ENCODE data around the gene PRSS3. TPM values are rescaled to one million over a fixed set of nuclear protein-coding genes. Genes with fewer than 3 reads are reported as not detected.
"Not testable (repeated sequence)": the region's sequence is repeated elsewhere in the genome, so short reads cannot be mapped to it uniquely, and the experiment has no call there.

PRSS3 gene
- polyA plus RNA-seq (ENCODE audit: insufficient read length in 12 of 12), result 1 to 10 TPM in 3 of 12 donors, under 1 TPM in 2, not detected in 7; 0.58 to 8.1 (median 1.5) TPM
- long read RNA-seq, donor 1, transcript PRSS3-202 (5 exons, 966 nt), result major isoform, 92 of 280 reads
- long read RNA-seq, donor 1, partial matches to known transcripts, result 187 of 280 reads
- long read RNA-seq, donor 1, other reads (novel, unspliced or antisense), result 0 of 280 reads
- long read RNA-seq, donor 2, result 0 reads
- long read RNA-seq, donor 3, result 0 reads
- long read RNA-seq, donor 4, result 0 reads
- long read RNA-seq, donor 5, result 0 reads
- long read RNA-seq, donor 6, result 0 reads
- long read RNA-seq, donor 7, result 0 reads
- long read RNA-seq, donor 8, result 0 reads
- long read RNA-seq, donor 9, partial matches to known transcripts, result 0 of 1 reads
- long read RNA-seq, donor 9, other reads (novel, unspliced or antisense), result 0 of 1 reads
- long read RNA-seq, donor 10, result 0 reads
- long read RNA-seq, donor 11, result 0 reads

DNA sequence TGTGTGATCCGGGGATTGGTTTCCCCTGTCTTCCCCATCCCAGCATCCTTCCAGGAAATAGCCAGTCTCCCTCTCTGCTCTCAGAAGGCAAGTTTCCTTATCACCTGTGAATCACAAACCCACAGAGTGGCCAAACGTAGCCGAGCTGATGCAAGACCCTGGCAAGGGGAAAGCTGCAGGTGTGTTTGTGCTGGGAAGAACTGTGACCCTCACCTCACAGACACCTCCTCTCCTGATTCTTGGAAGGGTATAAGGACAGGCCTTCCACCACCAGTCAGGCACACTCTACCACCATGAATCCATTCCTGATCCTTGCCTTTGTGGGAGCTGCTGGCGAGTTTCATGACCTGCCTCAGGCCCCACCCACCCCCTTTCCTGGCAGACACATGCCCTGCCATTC is at the start of gene PRSS3:
Gene PRSS3 (plus strand): TSS at position 281 of the 400 bp plus-strand sequence. CDS start 13 bp downstream, at position 294.
- no peak for DNase-seq

DNA sequence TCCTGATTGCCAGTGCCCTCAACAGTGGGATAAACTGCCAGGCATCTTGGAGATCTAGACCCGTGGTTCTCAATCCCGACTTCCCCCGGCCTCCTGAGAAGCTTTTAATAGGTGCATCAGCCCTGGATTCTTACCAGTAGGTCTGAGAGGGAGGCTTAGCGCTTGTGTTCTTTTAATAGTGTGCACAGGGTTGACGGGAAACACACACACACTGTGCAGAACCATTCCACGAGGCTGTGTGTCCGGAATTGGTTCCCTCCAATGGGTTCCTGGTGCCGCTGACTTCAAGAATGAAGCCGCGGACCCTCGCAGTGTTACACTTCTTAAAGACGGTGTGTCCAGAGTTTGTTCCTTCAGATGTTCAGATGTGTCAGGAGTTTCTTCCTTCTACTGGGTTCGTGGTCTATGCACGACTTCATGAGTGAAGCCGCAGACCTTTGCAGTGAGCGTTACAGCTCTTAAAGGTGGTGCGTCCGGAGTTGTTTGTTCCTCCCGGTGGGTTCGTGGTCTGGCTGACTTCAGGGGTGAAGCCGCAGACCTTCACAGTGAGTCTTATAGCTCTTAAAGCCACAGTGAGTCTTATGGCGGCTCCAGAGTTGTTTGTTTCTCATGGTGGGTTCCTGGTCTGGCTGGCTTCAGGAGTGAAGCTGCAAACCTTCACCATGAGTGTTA is 46.6 kb upstream of the PRSS3 start:
- DNase-seq, result no peak

DNA sequence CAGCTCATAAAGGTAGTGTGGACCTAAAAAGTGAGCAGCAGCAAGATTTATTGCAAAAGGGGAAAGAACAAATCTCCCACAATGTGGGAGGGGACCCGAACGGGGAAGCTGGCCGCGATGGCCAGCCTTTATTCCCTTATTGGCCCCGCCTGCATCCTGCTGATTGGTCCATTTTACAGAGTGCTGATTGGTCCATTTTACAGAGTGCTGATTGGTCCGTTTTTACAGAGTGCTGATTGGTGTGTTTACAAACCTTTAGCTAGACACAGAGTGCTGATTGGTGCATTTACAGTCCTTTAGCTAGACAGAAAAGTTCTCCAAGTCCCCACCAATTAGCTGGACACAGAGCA is 46.1 kb upstream of the PRSS3 start:
- DNase-seq, result not testable (repeated sequence)

DNA sequence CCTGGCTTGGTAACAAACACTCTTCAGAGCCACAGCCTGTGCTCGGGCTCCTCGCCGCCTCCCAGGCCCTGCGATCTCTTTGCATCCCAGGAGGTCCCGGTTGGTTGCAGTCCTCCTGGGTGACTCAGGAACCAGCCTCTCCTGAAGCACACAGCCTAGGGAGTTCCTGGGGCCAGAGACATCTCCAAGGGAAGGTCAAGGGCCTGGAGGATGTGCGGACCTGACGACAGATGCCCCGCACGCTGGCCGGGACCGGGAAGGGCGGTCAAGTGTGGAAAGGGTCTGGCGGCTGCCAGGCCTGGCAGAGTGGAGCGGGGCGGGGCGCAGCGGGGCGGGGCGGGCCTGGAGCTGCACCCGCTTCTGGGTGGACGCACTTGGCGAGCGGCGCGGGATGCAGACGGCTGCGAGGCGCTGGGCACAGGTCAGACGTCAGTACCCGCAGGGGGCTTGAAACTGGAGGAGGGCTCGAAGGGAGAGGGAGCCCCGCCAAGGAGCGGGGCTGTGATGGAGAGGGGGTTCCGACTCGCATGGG is 45.0 kb upstream of the PRSS3 start:
- DNase-seq, result no peak

GRCh38 chr9:33750839-33751339 is 44.5 kb upstream of the PRSS3 start:
- DNase-seq, result no peak

- DNase-seq, result no peak
Measured at GRCh38 chr9:33751536-33752129, 43.7 kb upstream of the PRSS3 start.

- DNase-seq, result no peak
Measured at GRCh38 chr9:33752130-33752637, 43.2 kb upstream of the PRSS3 start.

GRCh38 chr9:33752789-33753188 is 42.6 kb upstream of the PRSS3 start:
- not testable (repeated sequence) for DNase-seq

DNA sequence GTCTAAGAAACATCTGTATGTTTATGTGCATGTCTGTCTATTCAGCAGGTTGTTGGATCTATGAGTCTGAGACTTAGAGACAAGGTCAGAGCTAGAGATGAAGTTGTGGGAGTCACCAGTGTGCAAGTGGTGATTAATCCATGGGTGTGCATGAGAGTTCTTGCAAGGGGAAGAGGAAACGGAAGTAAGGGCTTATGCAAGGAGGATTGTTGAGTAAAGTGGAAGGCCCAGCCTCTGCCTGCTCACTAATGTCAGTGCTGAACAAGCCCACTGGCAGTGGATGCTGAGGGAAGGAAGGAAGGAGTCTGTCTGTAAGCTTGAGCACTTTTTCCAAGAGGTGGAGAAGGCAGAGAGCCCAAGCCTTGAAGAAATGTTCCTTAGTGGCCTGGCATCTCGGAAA is 35.7 kb upstream of the PRSS3 start:
- not testable (repeated sequence) for DNase-seq

DNA sequence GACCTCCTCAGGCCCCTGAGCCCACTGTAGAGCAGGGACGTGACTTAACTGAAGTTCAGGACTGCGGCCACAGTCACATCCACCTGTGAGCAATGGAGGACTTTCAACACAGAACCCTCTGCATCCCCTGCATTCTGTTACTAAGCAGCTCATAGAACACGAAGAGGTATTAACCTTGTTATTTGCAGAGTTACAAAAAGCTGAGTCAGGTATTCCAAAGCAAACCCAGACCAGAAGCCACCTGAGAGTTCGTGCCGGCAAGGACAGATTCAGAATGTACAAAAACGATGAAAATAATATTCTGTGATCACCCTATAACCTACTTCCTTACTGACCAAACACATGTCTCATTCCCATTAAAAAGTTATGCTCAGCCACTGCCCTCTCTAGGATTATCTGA is 33.0 kb upstream of the PRSS3 start:
- no peak for DNase-seq

DNA sequence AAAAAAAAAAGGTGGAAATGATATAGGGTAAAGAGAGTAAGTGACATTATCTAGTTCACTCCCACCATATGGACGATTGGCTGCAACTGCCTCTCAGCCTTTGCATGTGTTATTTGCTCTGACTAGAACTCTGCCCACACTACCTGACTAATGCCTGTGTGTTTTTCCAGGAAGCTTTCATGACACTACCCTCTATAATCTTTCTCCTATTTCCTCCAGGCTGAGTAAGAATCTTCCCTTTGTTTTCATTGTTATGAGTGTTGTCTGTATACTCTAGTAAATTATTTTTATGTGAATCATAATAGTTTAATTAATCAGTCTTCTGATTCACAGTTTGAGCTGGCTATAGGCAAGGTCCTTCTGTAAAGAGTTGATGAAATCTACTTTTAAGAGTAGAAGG is 31.7 kb upstream of the PRSS3 start:
- not testable (repeated sequence) for DNase-seq

DNA sequence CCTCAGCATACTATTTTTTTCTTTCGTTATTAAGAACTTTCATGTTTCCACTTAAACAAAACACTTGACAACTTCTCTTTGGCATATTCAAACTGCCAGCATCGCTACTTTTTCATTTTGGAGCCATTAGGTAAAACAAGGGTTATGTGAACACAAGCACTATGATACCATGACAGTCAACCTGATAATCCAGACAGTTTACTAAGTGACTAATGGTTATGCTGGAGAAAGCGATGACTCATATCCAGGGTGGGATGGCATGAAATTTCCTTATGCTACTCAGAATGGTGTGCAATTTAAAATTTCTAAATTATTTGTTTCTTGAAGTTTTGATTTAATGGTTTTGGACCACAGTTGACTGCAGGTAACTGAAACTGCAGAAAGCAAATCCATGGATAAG is 29.9 kb upstream of the PRSS3 start:
- no peak for DNase-seq

- not testable (repeated sequence) for DNase-seq
Measured at GRCh38 chr9:33770156-33770880, 25.0 kb upstream of the PRSS3 start.

DNA sequence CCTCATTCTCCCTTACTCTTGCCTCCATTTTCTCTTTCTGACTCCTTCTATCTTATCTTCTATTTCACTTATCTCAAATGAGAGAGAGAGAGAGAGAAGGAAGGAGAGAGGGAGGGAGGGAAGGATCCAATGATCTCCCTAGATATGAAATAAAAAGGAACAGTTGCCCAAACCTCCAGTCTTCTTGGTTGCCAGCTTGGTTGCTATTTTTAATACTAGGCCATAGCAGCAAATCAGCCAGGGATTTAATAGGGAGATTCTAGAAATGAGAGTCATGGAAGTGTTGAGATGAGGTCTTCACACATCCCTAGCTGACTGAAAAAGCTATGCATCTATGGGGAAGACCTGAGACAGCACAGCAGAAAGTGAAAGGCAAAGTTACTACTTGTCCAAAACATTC is 22.2 kb upstream of the PRSS3 start:
- DNase-seq, result not testable (repeated sequence)

DNA sequence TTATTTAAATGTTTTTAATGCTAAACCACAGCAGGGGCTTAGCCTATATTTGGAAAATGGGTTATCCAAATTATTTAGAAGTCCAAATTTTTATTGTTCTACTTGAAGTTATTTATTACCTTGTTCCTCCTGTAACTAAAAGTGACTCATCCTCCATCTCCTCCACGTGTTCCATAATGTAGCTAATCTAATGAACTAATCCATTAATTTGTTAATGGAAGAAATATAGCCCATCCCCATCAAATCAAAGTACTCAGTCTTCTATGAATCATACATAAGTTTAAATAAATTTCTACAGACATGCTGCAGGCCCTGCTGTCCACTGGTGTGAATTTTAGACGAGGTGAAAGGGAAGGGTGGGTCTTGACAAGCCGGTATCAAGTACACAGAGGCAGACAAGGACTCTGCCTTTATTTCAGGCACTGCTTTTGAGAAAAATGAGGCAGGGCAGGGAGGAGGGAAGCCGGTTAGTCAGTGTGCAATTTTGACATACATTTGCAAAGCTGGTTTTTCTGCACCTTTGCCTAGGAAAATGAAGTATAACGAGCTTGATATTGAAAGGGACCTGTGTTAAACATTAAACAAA is 21.2 kb upstream of the PRSS3 start:
- DNase-seq, result not testable (repeated sequence)

GRCh38 chr9:33776578-33776977 is 18.8 kb upstream of the PRSS3 start:
- DNase-seq, result no peak

- peak; percentile 30 for DNase-seq
Measured at GRCh38 chr9:33778700-33779351, 16.5 kb upstream of the PRSS3 start.

- DNase-seq, result no peak
Measured at GRCh38 chr9:33780276-33780675, 15.1 kb upstream of the PRSS3 start.

- DNase-seq, result no peak
Measured at GRCh38 chr9:33781736-33782135, 13.6 kb upstream of the PRSS3 start.

DNA sequence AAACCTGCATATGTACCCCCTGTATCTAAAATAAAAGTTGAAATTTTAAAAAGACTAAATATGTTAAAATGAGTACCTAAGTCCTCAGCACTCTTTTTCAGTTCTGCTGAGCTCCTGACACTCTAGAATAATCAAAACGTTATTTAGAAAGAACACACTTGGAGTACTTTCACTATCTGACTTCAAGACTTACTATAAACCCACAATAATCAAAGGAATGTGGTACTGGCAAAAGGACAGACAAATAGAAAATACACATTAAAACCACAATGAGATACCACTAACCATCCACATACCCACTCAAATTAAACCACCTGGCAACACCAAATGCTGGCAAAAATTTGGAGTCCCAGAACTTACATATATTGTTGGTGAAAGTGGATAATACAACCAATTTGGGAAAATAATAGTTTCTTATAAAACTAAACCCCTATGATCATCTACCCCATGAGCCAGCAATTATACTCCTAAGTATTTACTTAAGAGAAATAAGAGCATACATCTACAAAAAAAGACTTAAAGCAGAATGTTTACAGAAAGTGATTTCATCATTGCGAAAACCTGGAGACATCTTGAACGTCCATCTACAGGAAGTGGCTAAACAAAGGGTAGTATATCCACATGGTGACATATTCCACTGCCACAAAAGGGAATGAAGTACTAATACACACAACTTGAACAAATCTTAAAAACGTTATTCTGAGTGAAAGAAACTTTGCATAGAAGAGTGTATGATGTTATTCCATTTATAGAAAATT is 12.8 kb upstream of the PRSS3 start:
- DNase-seq, result no peak
